ENCODE results near the gene PRKAA2. TPM values are rescaled to one million over a fixed set of nuclear protein-coding genes. Genes with fewer than 3 reads are reported as not detected.

The PRKAA2 gene
- total RNA-seq, 2 experiments from 2014 or later, result not detected

DNA sequence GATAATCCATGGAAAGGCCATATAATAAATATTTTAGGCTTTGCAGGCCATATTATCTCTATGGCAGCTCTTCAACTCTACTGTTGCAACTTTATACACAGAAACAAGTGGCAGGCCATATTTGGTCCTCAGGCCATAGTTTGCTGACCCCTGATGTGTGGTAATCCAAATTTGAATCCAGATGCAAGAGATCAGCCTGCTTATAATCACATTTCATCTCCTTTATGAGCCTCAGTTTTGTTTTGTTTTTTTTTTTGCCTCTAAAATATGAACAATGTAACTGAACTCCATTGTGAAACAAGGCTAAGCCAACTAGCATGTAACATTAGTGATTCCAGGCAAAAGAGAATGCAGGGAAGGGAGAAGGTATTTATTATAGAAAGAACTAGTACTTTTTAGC lies 81.6 kb downstream of the PRKAA2 start:
- TF ChIP-seq, protein P1, sequence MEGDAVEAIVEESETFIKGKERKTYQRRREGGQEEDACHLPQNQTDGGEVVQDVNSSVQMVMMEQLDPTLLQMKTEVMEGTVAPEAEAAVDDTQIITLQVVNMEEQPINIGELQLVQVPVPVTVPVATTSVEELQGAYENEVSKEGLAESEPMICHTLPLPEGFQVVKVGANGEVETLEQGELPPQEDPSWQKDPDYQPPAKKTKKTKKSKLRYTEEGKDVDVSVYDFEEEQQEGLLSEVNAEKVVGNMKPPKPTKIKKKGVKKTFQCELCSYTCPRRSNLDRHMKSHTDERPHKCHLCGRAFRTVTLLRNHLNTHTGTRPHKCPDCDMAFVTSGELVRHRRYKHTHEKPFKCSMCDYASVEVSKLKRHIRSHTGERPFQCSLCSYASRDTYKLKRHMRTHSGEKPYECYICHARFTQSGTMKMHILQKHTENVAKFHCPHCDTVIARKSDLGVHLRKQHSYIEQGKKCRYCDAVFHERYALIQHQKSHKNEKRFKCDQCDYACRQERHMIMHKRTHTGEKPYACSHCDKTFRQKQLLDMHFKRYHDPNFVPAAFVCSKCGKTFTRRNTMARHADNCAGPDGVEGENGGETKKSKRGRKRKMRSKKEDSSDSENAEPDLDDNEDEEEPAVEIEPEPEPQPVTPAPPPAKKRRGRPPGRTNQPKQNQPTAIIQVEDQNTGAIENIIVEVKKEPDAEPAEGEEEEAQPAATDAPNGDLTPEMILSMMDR (conservative IDR thresholded peaks at IDR 0.05; ENCODE audit: low read length), result no peak
- no peak for TF ChIP-seq EZH2phosphoT487 (IDR thresholded peaks at IDR 0.05; ENCODE audit: borderline replicate concordance, low read depth, low read length)

DNA sequence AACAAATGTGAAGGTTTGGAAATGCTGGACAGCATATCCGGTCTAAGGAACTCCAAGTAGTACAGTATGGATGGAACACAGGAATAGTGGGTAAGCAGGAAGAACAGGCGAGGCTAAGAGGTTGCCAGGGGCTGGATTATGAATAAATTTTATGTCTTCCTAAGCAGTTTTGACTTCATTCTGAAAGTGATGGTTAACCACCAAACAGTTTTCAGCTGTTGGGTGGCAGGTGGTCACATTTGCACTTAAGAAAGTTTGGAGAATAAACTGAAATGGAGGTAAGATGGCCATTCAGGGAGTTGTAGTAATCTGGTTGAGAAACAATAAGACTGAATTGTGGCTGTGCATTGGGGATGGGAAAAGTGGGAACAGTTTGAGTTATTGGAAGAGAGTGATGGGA lies 83.8 kb downstream of the PRKAA2 start:
- no peaks in the 10 kb centered on the region for H3K79me2 ChIP-seq (ENCODE audit: insufficient read depth, low read depth, low read length)
- ChIA-PET CTCF (ENCODE audit: unreplicated experiment) (no interaction called here), POLR2A (no interaction called here)
- H3K4me2 ChIP-seq (ENCODE audit: low read length), result no peak overlapping the region
- no peak overlapping the region for H3K4me3 ChIP-seq (ENCODE audit: low read depth, low read length, poor library complexity, severe bottlenecking)
- H3K9me2 ChIP-seq (ENCODE audit: insufficient read depth, low read length), result no peaks in the 10 kb centered on the region
- no peaks in the 10 kb centered on the region for H3K36me3 ChIP-seq (ENCODE audit: insufficient read depth, low read length)
- BruUV-seq (replicated peaks), result no TSS peak
- H4K20me1 ChIP-seq (ENCODE audit: insufficient read depth, low read length), result no peaks in the 10 kb centered on the region
- no peak overlapping the region for H3K27ac ChIP-seq (ENCODE audit: low read depth, low read length, poor library complexity, severe bottlenecking)
- no peaks in the 10 kb centered on the region for H3K9me3 ChIP-seq (ENCODE audit: low read length)
- DNase-seq (ENCODE audit: low spot score), result no peak
- TF ChIP-seq EZH2phosphoT487 (IDR thresholded peaks at IDR 0.05; ENCODE audit: borderline replicate concordance, low read depth, low read length), result no peak
- H2AFZ ChIP-seq (ENCODE audit: low read length), result no peak overlapping the region
- no peaks in the 10 kb centered on the region for H3K4me1 ChIP-seq (ENCODE audit: insufficient read depth, low read length, poor library complexity, severe bottlenecking)
- intact Hi-C loops (cut with micrococcal nuclease; ENCODE audit: unreplicated experiment), result no loop called here

More for the DNA sequence above, 81.6 kb downstream of the PRKAA2 start:
- Histone ChIP-seq H3K9me3 (ENCODE audit: low read length) (no peaks in the 10 kb centered on the region), H3K4me3 (ENCODE audit: low read depth, low read length, poor library complexity, severe bottlenecking) (no peak overlapping the region), H3K4me2 (ENCODE audit: low read length) (no peak overlapping the region), H3K79me2 (ENCODE audit: insufficient read depth, low read depth, low read length) (no peaks in the 10 kb centered on the region), H4K20me1 (ENCODE audit: insufficient read depth, low read length) (no peaks in the 10 kb centered on the region), H3K9me2 (ENCODE audit: insufficient read depth, low read length) (no peaks in the 10 kb centered on the region), H3K4me1 (ENCODE audit: insufficient read depth, low read length, poor library complexity, severe bottlenecking) (no peaks in the 10 kb centered on the region), H3K27ac (ENCODE audit: low read depth, low read length, poor library complexity, severe bottlenecking) (no peak overlapping the region), H3K36me3 (ENCODE audit: insufficient read depth, low read length) (no peaks in the 10 kb centered on the region), H2AFZ (ENCODE audit: low read length) (no peak overlapping the region)
- ChIA-PET CTCF (ENCODE audit: unreplicated experiment) (no interaction called here), POLR2A (interaction anchor here (0.6 kb wide), 1 partner anchor 436 kb away, joined by 3 read pairs; no protein-coding TSS in a partner anchor)
- no TSS peak for BruUV-seq (replicated peaks)
- intact Hi-C loops (cut with micrococcal nuclease; ENCODE audit: unreplicated experiment), result no loop called here
- DNase-seq (ENCODE audit: low spot score), result no peak

DNA sequence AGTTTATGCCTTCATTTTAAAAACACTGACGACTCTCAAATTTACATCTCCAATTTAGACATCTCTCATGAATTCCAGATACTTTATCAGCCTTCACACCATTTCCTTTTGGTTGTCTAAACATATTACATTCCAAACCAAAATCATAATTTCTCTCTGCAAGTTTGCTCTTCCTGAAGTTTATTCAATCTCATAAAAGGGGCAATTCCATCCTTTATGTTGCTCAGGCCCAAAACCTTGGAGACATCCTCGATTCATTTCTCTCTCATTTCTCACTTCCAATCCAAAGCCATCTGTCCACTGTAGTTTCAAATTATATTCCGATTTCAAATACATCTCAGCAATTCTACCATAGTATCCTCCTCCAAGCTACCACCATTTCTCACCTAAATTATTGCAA lies 100.1 kb downstream of the PRKAA2 start:
- Histone ChIP-seq H3K4me1 (ENCODE audit: insufficient read depth, low read length, poor library complexity, severe bottlenecking) (no peaks in the 10 kb centered on the region), H4K20me1 (ENCODE audit: insufficient read depth, low read length) (no peaks in the 10 kb centered on the region), H3K79me2 (ENCODE audit: insufficient read depth, low read depth, low read length) (no peaks in the 10 kb centered on the region), H3K4me3 (ENCODE audit: low read depth, low read length, poor library complexity, severe bottlenecking) (no peak overlapping the region), H2AFZ (ENCODE audit: low read length) (no peak overlapping the region), H3K9me3 (ENCODE audit: low read length) (no peaks in the 10 kb centered on the region), H3K27ac (ENCODE audit: low read depth, low read length, poor library complexity, severe bottlenecking) (no peak overlapping the region), H3K9me2 (ENCODE audit: insufficient read depth, low read length) (no peaks in the 10 kb centered on the region), H3K4me2 (ENCODE audit: low read length) (no peak overlapping the region), H3K36me3 (ENCODE audit: insufficient read depth, low read length) (no peaks in the 10 kb centered on the region)
- ChIA-PET CTCF (ENCODE audit: unreplicated experiment) (no interaction called here), POLR2A (interaction anchor here (0.6 kb wide), 1 partner anchor 716 kb away, joined by 3 read pairs; no protein-coding TSS in a partner anchor)
- no peak for DNase-seq (ENCODE audit: low spot score)
- TF ChIP-seq EZH2phosphoT487 (IDR thresholded peaks at IDR 0.05; ENCODE audit: borderline replicate concordance, low read depth, low read length), result no peak
- TF ChIP-seq, protein P1 (conservative IDR thresholded peaks at IDR 0.05; ENCODE audit: low read length), result no peak
- intact Hi-C loops (cut with micrococcal nuclease; ENCODE audit: unreplicated experiment), result no loop called here
- BruUV-seq (replicated peaks), result no TSS peak

All from OCI-LY7 (cell line).